Prostate gland (tissue), 2 donors: ENCODE results near the gene PRSS8. TPM values are rescaled to one million over a fixed set of nuclear protein-coding genes. Genes with fewer than 3 reads are reported as not detected.

Source experiments
- DNase-seq: peaks from one replicate; pipeline ENCODE4 v3.0.0-alpha.2; 2019; ENCODE audit warnings: low spot score
- H3K27ac ChIP-seq, 2 donors: fragments of 200-600 bp; sonication (generic); 2 replicates each; pipeline ENCODE4 v1.5.1; 2017 to 2019
- H3K27me3 ChIP-seq: fragments of 200-600 bp; sonication (generic); replicated peaks from 2 replicates; pipeline ENCODE4 v1.5.1; 2019; ENCODE audit not compliant: insufficient read depth
- H3K36me3 ChIP-seq, 2 donors: fragments of 200-600 bp; sonication (generic); 1 replicate in 1 of 2; 2 replicates in 1 of 2; pipeline versions ENCODE4 v1.5.1 to v1.8.1; 2017 to 2019
- H3K4me1 ChIP-seq: fragments of 200-600 bp; sonication (generic); replicated peaks from 2 replicates; pipeline ENCODE4 v1.5.1; 2019
- H3K4me3 ChIP-seq, 2 donors: fragments of 200-600 bp; sonication (generic); 2 replicates each; pipeline ENCODE4 v1.5.1; 2017 to 2019
- H3K9me3 ChIP-seq: fragments of 200-600 bp; sonication (generic); 2 replicates; pipeline ENCODE4 v1.5.1; 2017
- POLR2A ChIP-seq: fragments of 450-650 bp; IDR thresholded peaks from one replicate; pipeline ENCODE4 v1.6.1; 2016; ENCODE audit warnings: antibody characterized with exemption, mild to moderate bottlenecking
- POLR2AphosphoS5 ChIP-seq: sonication (generic); formaldehyde crosslinking; IDR thresholded peaks from one replicate; pipeline ENCODE4 v1.6.1; 2017; ENCODE audit warnings: antibody characterized with exemption
- WGBS: methylation state at CpG from one replicate; pipeline ENCODE4 v1.1.5; 2018; 5-methylcytosine and 5-hydroxymethylcytosine counted together
- intact Hi-C: fragments of 100-400 bp; cut with DNase I; formaldehyde crosslinking; loops from one replicate; pipeline ENCODE4 v1.14.2; 2022
- total RNA-seq, 2 donors: library from RNA; depleted of rRNA; stranded (reverse); fragments of >200 nt; gene quantifications; one replicate each; pipeline ENCODE4 v1.1.0, GENCODE V29; 2016
- TF ChIP-seq, protein P1 (sequence below), 4 experiments: fragments of 200-600 bp in 2 of 4; fragments of 450-650 bp in 2 of 4; sonication (generic) in 2 of 4; IDR thresholded peaks; 1 replicate in 3 of 4; 2 replicates in 1 of 4; pipeline ENCODE4 v1.5.1; 2016 to 2019; ENCODE audit warnings: antibody characterized with exemption in 4 of 4, mild to moderate bottlenecking in 2 of 4, moderate library complexity in 2 of 4

PRSS8 gene
- total RNA-seq, 2 donors from 2014 or later = 29.9 to 118 TPM

DNA sequence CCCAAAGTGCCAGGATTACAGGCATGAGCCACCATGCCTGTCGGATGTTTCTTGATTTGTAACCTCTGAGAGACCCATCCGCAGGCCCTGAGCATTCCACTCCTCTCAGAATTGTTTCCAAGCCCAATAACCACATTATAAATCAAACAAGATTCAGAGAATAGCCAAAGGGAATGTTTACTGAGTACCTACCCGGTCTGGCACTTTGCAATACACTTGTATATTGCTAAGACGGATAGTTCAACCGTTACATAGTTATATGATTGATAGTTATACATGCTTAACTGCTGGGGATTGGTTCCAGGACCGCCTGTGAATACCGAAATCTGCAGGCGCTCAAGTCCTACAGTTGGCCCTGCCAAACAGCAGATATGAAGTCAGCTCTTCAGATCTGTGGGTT lies 21.1 kb downstream of the PRSS8 start:
- intact Hi-C loops = no loop called here

DNA sequence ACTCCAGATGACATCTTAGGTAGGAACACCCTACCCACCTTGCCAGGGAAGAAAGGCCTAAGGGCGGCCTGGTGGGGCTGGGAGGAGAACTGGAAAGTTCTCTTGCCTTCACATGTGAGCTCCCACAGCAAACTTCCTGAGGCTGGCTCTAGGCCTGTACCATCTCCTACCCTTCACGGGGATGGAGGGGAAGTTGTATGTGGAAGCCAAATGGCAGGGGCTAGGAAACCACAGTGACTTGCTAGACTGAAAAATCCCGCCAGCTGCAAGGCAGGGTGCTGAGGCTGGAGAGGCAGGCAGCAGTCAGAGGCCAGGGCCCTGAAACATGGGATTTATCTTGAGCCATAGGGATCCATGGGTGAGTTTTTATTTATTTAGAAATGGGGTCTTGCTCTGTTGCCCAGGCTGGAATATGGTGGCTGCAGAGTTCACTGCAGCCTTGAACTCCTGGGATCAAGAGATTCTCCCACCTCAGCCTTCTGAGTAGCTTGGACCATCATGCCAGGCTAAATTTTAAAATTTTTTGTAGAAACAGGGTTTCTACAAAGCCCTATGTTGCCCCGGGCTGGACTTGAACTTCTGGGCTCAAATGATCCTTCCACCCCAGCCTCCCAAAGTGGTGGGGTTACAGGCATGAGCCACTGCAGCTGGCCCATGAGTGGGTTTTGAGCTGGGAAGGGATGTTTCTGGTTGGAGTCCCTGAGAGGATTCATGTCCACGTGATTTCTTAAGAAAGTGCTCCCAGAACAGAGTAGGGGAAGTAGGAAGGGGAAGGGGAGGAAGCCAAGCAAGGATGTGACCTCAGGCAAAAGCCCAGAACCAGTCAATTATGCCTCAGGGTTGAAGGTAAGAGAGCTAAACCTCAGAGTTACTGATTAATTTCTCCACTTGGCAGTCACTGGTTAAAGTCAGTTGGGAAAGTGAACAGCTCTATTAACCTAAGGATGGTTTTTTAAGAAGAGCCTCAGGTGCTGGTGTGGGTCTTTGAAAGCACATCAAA lies 22.1 kb downstream of the PRSS8 start:
- Histone ChIP-seq H3K36me3 (peaks cover 0 to 8% of the 10 kb centered on the region in 2 donors), H3K4me1 (peaks cover 11% of the 10 kb centered on the region), H3K27me3 (no peaks in the 10 kb centered on the region), H3K27ac (peak overlapping the region; percentile 11 to 17), H3K4me3 (no peak overlapping the region), H3K9me3 (no peaks in the 10 kb centered on the region)
- 64% methylated on average over 5 of the region's 5 CpGs for WGBS
- TF ChIP-seq, protein P1, sequence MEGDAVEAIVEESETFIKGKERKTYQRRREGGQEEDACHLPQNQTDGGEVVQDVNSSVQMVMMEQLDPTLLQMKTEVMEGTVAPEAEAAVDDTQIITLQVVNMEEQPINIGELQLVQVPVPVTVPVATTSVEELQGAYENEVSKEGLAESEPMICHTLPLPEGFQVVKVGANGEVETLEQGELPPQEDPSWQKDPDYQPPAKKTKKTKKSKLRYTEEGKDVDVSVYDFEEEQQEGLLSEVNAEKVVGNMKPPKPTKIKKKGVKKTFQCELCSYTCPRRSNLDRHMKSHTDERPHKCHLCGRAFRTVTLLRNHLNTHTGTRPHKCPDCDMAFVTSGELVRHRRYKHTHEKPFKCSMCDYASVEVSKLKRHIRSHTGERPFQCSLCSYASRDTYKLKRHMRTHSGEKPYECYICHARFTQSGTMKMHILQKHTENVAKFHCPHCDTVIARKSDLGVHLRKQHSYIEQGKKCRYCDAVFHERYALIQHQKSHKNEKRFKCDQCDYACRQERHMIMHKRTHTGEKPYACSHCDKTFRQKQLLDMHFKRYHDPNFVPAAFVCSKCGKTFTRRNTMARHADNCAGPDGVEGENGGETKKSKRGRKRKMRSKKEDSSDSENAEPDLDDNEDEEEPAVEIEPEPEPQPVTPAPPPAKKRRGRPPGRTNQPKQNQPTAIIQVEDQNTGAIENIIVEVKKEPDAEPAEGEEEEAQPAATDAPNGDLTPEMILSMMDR (IDR thresholded peaks at IDR 0.05) = no peak
- TF ChIP-seq POLR2AphosphoS5 = no peak
- no peak for TF ChIP-seq POLR2A
- DNase-seq = no peak
- intact Hi-C loops = no loop called here

More for the DNA sequence above, 21.1 kb downstream of the PRSS8 start:
- Histone ChIP-seq H3K27me3 (no peaks in the 10 kb centered on the region), H3K36me3 (peaks cover 0 to 8% of the 10 kb centered on the region in 2 donors), H3K4me1 (peaks cover 4% of the 10 kb centered on the region), H3K27ac (peak overlapping the region; percentile 16 to 17), H3K4me3 (no peak overlapping the region), H3K9me3 (no peaks in the 10 kb centered on the region)
- DNase-seq = no peak
- 50% methylated on average over 8 of the region's 8 CpGs for WGBS
- TF ChIP-seq POLR2AphosphoS5 (peak; percentile 18), POLR2A (no peak)

DNA sequence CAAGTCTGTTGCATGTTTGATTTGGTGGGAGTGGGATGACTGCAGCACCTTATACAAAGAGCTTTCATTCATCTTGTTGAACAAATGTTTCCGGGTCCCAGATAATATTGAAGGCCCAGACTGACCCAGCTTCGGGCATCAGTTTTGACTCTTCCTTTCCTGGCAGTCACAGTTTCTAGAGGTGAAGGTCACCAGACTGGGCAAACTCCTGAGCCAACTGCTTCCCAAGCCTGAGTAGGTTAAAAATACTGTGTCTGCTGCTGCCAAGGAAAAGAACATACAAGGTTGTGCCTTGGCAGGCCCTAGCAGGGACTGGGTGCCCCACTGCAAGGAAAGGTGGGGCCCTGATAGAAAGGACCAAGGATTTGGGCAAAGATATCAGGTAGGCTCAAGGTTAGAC lies 22.8 kb downstream of the PRSS8 start:
- DNase-seq = no peak
- WGBS = 65% methylated on average over 2 of the region's 2 CpGs
- Histone ChIP-seq H3K4me3 (no peak overlapping the region), H3K27ac (no peak overlapping the region), H3K27me3 (no peaks in the 10 kb centered on the region), H3K4me1 (peaks cover 11% of the 10 kb centered on the region), H3K9me3 (no peaks in the 10 kb centered on the region), H3K36me3 (peaks cover 0 to 8% of the 10 kb centered on the region in 2 donors)
- no peak for TF ChIP-seq POLR2AphosphoS5
- TF ChIP-seq, protein P1 (IDR thresholded peaks at IDR 0.05) = no peak
- TF ChIP-seq POLR2A = no peak
- intact Hi-C loops = no loop called here

DNA sequence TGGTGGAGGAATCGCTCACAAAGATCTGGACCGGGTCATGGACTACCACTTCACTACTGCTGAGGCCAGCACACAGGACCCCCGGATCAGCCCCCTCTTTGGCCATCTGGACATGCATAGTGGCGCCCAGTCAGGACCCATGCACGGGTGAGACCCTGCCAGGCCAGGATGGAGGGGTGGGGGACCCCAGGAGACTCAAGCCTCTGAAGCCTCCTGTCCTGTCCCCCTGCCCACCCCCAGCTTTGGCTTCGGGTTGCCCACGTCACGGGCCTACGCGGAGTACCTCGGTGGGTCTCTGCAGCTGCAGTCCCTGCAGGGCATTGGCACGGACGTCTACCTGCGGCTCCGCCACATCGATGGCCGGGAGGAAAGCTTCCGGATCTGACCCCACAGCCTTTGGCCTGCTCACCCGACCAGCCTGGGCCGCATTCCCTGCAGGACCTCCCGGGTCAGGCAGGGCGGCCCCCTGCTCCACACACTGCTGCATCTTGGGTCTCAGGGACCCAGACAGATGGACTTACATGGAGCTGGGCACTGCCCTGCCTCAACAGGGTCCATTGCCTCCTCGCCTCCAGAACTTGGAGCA lies 23.6 kb downstream of the PRSS8 start:
- DNase-seq = no peak
- peaks cover 10% of the 10 kb centered on the region for H3K4me1 ChIP-seq
- peaks cover 0 to 8% of the 10 kb centered on the region in 2 donors for H3K36me3 ChIP-seq
- no peaks in the 10 kb centered on the region for H3K27me3 ChIP-seq
- WGBS = 88% methylated on average over 20 of the region's 23 CpGs
- no peak overlapping the region for H3K27ac ChIP-seq
- H3K4me3 ChIP-seq = no peak overlapping the region
- intact Hi-C loops = no loop called here
- H3K9me3 ChIP-seq = no peaks in the 10 kb centered on the region
- TF ChIP-seq, protein P1 (IDR thresholded peaks at IDR 0.05) = no peak
- TF ChIP-seq POLR2A (no peak), POLR2AphosphoS5 (no peak)

DNA sequence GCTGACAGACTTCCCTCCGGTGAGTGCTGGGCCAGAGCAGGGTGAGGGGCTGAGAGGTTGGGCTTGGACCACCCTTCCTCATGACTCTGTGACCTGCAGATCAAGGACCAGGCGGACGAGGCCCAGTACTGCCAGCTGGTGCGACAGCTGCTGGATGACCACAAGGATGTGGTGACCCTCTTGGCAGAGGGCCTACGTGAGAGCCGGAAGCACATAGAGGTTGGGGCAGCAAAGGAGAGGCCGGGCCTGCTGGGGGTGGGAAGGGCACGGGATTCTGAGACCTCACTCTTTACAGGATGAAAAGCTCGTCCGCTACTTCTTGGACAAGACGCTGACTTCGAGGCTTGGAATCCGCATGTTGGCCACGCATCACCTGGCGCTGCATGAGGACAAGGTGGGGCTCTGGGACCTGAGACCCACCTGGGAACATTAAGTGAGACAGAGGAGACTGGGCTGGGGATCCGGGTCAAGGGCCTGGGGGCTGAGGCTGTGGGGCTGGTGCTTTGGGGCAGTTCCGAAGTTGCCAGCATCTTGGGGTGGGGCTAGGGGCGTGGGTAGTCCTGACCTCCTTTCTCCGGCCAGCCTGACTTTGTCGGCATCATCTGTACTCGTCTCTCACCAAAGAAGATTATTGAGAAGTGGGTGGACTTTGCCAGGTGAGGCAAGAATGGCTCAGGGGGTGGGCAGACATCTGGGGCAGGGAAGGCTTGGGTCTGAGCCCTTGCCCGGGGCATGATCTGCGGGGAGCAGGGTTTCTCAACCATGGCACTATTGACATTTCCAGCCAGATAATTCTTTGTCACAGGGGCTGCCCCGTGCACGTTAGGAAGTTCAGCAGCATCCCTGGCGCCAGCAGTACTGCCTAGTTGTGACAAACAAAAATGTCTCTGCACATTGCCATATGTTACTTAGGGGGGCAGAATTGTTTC lies 25.2 kb downstream of the PRSS8 start:
- peaks cover 0 to 8% of the 10 kb centered on the region in 2 donors for H3K36me3 ChIP-seq
- H3K9me3 ChIP-seq = no peaks in the 10 kb centered on the region
- intact Hi-C loops = no loop called here
- 86% methylated on average over 26 of the region's 26 CpGs for WGBS
- TF ChIP-seq POLR2AphosphoS5 = no peak
- TF ChIP-seq, protein P1 (IDR thresholded peaks at IDR 0.05) = no peak
- TF ChIP-seq POLR2A = no peak
- DNase-seq = no peak
- H3K27me3 ChIP-seq = no peaks in the 10 kb centered on the region
- no peak overlapping the region for H3K27ac ChIP-seq
- peaks cover 7% of the 10 kb centered on the region for H3K4me1 ChIP-seq
- H3K4me3 ChIP-seq = no peak overlapping the region
